HepG2 (cell line): ENCODE data around the gene CLIP2. TPM values are rescaled to one million over a fixed set of nuclear protein-coding genes. Genes with fewer than 3 reads are reported as not detected.

Experiments used
- ARNT ChIP-seq: fragments of 450-650 bp; IDR thresholded peaks from 2 replicates; pipeline ENCODE4 v1.6.1; 2017
- GATAD2A ChIP-seq: IDR thresholded peaks from 2 replicates; pipeline ENCODE4 v1.6.1; 2016
- HOXA7 ChIP-seq: sonication (generic); formaldehyde crosslinking; IDR thresholded peaks from 2 replicates; pipeline ENCODE4 v1.8.1; 2022; ENCODE audit warnings: mild to moderate bottlenecking, missing genetic modification reagents, moderate library complexity
- MATR3 ChIP-seq: sonication (generic); formaldehyde crosslinking; IDR thresholded peaks from 2 replicates; pipeline ENCODE4 v1.4.0; 2020; ENCODE audit warnings: missing genetic modification reagents
- MZF1 ChIP-seq: sonication (generic); formaldehyde crosslinking; IDR thresholded peaks from 2 replicates; pipeline ENCODE4 v1.8.1; 2023; ENCODE audit warnings: mild to moderate bottlenecking, missing genetic modification reagents, borderline replicate concordance
- NR2F1 ChIP-seq, 2 experiments: fragments of 450-650 bp in 1 of 2; formaldehyde crosslinking in 1 of 2; IDR thresholded peaks; 2 replicates each; pipeline versions ENCODE4 v1.5.0 to v1.6.1; 2016 to 2020; ENCODE audit warnings: mild to moderate bottlenecking in 1 of 2, missing compliant biosample characterization in 1 of 2, missing genetic modification reagents in 1 of 2, moderate library complexity in 1 of 2
- PCBP1 ChIP-seq: fragments of 200-400 bp; formaldehyde crosslinking; IDR thresholded peaks from 2 replicates; pipeline ENCODE4 v1.6.1; 2017; ENCODE audit warnings: mild to moderate bottlenecking, low read depth, low read length, borderline replicate concordance
- THAP11 ChIP-seq: IDR thresholded peaks from 2 replicates; pipeline ENCODE4 v1.6.1; 2016; ENCODE audit warnings: missing biosample characterization, missing genetic modification reagents
- ZKSCAN1 ChIP-seq: fragments of 150-350 bp; IDR thresholded peaks from 2 replicates; pipeline ENCODE4 v1.6.1; 2014; ENCODE audit warnings: low read length
- ZNF136 ChIP-seq: sonication (generic); formaldehyde crosslinking; IDR thresholded peaks from 2 replicates; pipeline ENCODE4 v1.8.1; 2022; ENCODE audit warnings: low read depth, mild to moderate bottlenecking, moderate library complexity, missing genetic modification reagents
- ZNF253 ChIP-seq: sonication (generic); formaldehyde crosslinking; IDR thresholded peaks from 2 replicates; pipeline ENCODE4 v1.8.0; 2022; ENCODE audit warnings: mild to moderate bottlenecking, missing genetic modification reagents, borderline replicate concordance
- ZNF367 ChIP-seq: sonication (generic); formaldehyde crosslinking; IDR thresholded peaks from 2 replicates; pipeline ENCODE4 v1.4.0; 2020; ENCODE audit warnings: missing genetic modification reagents, borderline replicate concordance
- ZNF501 ChIP-seq: sonication (generic); formaldehyde crosslinking; IDR thresholded peaks from 2 replicates; pipeline ENCODE4 v1.5.1; 2020; ENCODE audit warnings: mild to moderate bottlenecking, moderate library complexity, missing genetic modification reagents
- ZNF782 ChIP-seq: sonication (generic); formaldehyde crosslinking; IDR thresholded peaks from 2 replicates; pipeline ENCODE4 v1.4.0; 2020; ENCODE audit warnings: missing genetic modification reagents, mild to moderate bottlenecking, borderline replicate concordance
- polyA plus RNA-seq, 8 experiments: library from polyadenylated mRNA; depleted of rRNA in 3 of 8; stranded (reverse) in 7 of 8; unstranded in 1 of 8; fragments of >200 nt; fragmentation: Illumina TruSeq in 4 of 8; extraction: Trizol in 4 of 8; gene quantifications; 2 replicates each; pipeline versions ENCODE4 v1.2.1 to v1.2.3, GENCODE V29; 2011 to 2016; ENCODE audit warnings: low read depth in 4 of 8, missing spikeins in 1 of 8, mixed read lengths in 1 of 8; ENCODE audit not compliant: insufficient read depth in 1 of 8
- total RNA-seq, 5 experiments: library from RNA; depleted of rRNA; stranded (reverse); fragments of >200 nt; fragmentation: Illumina TruSeq; extraction: Trizol; gene quantifications; 2 replicates each; pipeline ENCODE4 v1.2.3, GENCODE V29; 2016; ENCODE audit warnings: low read depth in 1 of 5
- TF ChIP-seq, protein P1 (sequence below): IDR thresholded peaks from 2 replicates; pipeline ENCODE4 v1.6.1; 2016; ENCODE audit warnings: control low read depth
- TF ChIP-seq, protein P2 (sequence below): sonication (generic); formaldehyde crosslinking; IDR thresholded peaks from 2 replicates; pipeline ENCODE4 v1.4.0; 2020; ENCODE audit warnings: missing genetic modification reagents, borderline replicate concordance
- TF ChIP-seq, protein P3 (sequence below): sonication (generic); formaldehyde crosslinking; conservative IDR thresholded peaks from 2 replicates; pipeline ENCODE4 v1.4.0; 2020; ENCODE audit warnings: missing genetic modification reagents
- TF ChIP-seq, protein P4 (sequence below): IDR thresholded peaks from 2 replicates; pipeline ENCODE4 v1.6.1; 2016; ENCODE audit warnings: missing compliant biosample characterization, missing genetic modification reagents, borderline replicate concordance

Gene CLIP2
- total and polyA plus RNA-seq, 2 of the 13 experiments (the other 11 are each of a cell fraction or from before 2014, with no cell fraction given) = 6.5 to 17.4 TPM

DNA sequence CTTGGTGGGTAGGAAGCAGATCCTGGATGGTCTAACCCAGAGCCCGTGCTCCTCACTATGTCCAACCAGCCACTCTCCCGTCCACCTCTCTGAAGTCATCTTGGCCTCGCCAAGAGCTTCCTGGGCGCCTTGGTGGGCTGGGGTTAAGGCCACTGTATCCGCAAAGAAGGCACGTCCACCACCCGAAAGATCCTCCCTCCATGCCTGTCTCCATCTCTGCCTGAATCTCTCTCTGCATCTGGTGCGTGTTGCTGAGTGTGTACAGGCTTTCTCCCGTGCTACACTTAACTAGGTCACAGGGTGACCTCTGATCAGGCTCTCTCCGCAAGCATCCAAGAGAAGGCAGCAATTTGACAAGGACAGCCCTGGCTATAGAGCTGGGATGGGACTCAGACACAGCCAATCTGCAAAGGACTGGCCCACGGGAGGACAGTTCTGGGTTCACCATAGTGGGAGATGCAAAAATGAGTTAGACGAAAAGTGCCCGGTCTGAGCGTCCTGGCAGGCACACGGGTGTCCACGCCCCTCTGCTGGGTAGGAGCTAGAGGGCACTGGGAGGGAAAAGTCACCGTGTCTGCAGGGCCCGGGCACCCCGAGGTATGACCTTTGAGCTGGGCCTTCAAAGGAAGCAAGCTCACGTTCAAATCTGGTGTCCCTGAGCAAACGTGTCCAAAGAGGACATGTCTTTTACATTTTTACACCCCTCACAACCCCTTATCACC lies 25.6 kb upstream of the CLIP2 start (continued):
- TF ChIP-seq ZNF367 (CRISPR knock-in tag) (no peak), ARNT (no peak), ZNF501 (CRISPR knock-in tag) (no peak), THAP11 (CRISPR knock-in tag) (no peak), ZNF136 (CRISPR knock-in tag) (no peak), GATAD2A (CRISPR knock-in tag) (peak; percentile 50; the same call in 1 of the 2 replicates), ZKSCAN1 (no peak), MATR3 (no peak), ZNF253 (CRISPR knock-in tag) (no peak), ZNF782 (CRISPR knock-in tag) (no peak), PCBP1 (no peak), NR2F1 (CRISPR knock-in tag; IDR thresholded peaks at IDR 0.05) (peak; percentile 15 to 46; a peak in 2 of 4 replicates), HOXA7 (CRISPR knock-in tag) (no peak), MZF1 (no peak)
- TF ChIP-seq, protein P1, sequence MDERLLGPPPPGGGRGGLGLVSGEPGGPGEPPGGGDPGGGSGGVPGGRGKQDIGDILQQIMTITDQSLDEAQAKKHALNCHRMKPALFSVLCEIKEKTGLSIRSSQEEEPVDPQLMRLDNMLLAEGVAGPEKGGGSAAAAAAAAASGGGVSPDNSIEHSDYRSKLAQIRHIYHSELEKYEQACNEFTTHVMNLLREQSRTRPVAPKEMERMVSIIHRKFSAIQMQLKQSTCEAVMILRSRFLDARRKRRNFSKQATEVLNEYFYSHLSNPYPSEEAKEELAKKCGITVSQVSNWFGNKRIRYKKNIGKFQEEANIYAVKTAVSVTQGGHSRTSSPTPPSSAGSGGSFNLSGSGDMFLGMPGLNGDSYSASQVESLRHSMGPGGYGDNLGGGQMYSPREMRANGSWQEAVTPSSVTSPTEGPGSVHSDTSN (CRISPR knock-in tag) = no peak
- TF ChIP-seq, protein P2, sequence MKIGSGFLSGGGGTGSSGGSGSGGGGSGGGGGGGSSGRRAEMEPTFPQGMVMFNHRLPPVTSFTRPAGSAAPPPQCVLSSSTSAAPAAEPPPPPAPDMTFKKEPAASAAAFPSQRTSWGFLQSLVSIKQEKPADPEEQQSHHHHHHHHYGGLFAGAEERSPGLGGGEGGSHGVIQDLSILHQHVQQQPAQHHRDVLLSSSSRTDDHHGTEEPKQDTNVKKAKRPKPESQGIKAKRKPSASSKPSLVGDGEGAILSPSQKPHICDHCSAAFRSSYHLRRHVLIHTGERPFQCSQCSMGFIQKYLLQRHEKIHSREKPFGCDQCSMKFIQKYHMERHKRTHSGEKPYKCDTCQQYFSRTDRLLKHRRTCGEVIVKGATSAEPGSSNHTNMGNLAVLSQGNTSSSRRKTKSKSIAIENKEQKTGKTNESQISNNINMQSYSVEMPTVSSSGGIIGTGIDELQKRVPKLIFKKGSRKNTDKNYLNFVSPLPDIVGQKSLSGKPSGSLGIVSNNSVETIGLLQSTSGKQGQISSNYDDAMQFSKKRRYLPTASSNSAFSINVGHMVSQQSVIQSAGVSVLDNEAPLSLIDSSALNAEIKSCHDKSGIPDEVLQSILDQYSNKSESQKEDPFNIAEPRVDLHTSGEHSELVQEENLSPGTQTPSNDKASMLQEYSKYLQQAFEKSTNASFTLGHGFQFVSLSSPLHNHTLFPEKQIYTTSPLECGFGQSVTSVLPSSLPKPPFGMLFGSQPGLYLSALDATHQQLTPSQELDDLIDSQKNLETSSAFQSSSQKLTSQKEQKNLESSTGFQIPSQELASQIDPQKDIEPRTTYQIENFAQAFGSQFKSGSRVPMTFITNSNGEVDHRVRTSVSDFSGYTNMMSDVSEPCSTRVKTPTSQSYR (CRISPR knock-in tag) = no peak
- TF ChIP-seq, protein P3, sequence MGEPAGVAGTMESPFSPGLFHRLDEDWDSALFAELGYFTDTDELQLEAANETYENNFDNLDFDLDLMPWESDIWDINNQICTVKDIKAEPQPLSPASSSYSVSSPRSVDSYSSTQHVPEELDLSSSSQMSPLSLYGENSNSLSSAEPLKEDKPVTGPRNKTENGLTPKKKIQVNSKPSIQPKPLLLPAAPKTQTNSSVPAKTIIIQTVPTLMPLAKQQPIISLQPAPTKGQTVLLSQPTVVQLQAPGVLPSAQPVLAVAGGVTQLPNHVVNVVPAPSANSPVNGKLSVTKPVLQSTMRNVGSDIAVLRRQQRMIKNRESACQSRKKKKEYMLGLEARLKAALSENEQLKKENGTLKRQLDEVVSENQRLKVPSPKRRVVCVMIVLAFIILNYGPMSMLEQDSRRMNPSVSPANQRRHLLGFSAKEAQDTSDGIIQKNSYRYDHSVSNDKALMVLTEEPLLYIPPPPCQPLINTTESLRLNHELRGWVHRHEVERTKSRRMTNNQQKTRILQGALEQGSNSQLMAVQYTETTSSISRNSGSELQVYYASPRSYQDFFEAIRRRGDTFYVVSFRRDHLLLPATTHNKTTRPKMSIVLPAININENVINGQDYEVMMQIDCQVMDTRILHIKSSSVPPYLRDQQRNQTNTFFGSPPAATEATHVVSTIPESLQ = no peak
- TF ChIP-seq, protein P4, sequence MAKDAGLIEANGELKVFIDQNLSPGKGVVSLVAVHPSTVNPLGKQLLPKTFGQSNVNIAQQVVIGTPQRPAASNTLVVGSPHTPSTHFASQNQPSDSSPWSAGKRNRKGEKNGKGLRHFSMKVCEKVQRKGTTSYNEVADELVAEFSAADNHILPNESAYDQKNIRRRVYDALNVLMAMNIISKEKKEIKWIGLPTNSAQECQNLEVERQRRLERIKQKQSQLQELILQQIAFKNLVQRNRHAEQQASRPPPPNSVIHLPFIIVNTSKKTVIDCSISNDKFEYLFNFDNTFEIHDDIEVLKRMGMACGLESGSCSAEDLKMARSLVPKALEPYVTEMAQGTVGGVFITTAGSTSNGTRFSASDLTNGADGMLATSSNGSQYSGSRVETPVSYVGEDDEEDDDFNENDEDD (CRISPR knock-in tag) = 0 out of 2 replicates have a peak, but pooled peaks have one; percentile 21
